H9 (cell line): ENCODE results near the gene INPP5F. TPM values are rescaled to one million over a fixed set of nuclear protein-coding genes. Genes with fewer than 3 reads are reported as not detected.

Experiments
- DNase-seq: peaks from one replicate; pipeline ENCODE4 v3.0.0-alpha.2; 2017
- H2AFZ ChIP-seq: one replicate; pipeline ENCODE4 v1.6.1; 2013; ENCODE audit warnings: mild to moderate bottlenecking, low read length, control low read depth, moderate library complexity
- H2AK5ac ChIP-seq: 2 replicates; pipeline ENCODE4 v1.6.1; 2013; ENCODE audit warnings: low read length, control low read depth, mixed read lengths; ENCODE audit not compliant: insufficient read length
- H2BK120ac ChIP-seq: one replicate; pipeline ENCODE4 v1.6.1; 2013; ENCODE audit warnings: low read depth, mild to moderate bottlenecking, low read length, control low read depth, inconsistent platforms; ENCODE audit not compliant: poor library complexity, severe bottlenecking
- H2BK12ac ChIP-seq: 2 replicates; pipeline ENCODE4 v1.6.1; 2013; ENCODE audit warnings: low read length, control low read depth, mixed read lengths, low read depth; ENCODE audit not compliant: insufficient read length
- H2BK15ac ChIP-seq: 2 replicates; pipeline ENCODE4 v1.6.1; 2013; ENCODE audit warnings: low read depth, low read length, control low read depth
- H2BK20ac ChIP-seq: one replicate; pipeline ENCODE4 v1.6.1; 2013; ENCODE audit warnings: low read depth, mild to moderate bottlenecking, low read length, control low read depth, inconsistent platforms; ENCODE audit not compliant: poor library complexity, severe bottlenecking
- H2BK5ac ChIP-seq: 2 replicates; pipeline ENCODE4 v1.6.1; 2013; ENCODE audit warnings: low read length, control low read depth, mixed read lengths; ENCODE audit not compliant: insufficient read length
- H3K14ac ChIP-seq: 2 replicates; pipeline ENCODE4 v1.6.1; 2013; ENCODE audit warnings: low read length, control low read depth; ENCODE audit not compliant: insufficient read depth
- H3K18ac ChIP-seq: 2 replicates; pipeline ENCODE4 v1.6.1; 2013; ENCODE audit warnings: low read depth, mild to moderate bottlenecking, mixed read lengths, low read length, control low read depth; ENCODE audit not compliant: insufficient read length
- H3K23ac ChIP-seq: 2 replicates; pipeline ENCODE4 v1.6.1; 2013; ENCODE audit warnings: low read length, control low read depth, mixed read lengths, low read depth; ENCODE audit not compliant: insufficient read length
- H3K23me2 ChIP-seq: 2 replicates; pipeline ENCODE4 v1.6.1; 2013; ENCODE audit warnings: low read depth, mild to moderate bottlenecking, mixed read lengths, low read length, control low read depth; ENCODE audit not compliant: insufficient read length, poor library complexity, severe bottlenecking
- H3K27ac ChIP-seq: 2 replicates; pipeline ENCODE4 v1.5.1; 2013; ENCODE audit warnings: low read length, control low read depth, mixed read lengths, low read depth; ENCODE audit not compliant: insufficient read length
- H3K27me3 ChIP-seq: 2 replicates; pipeline ENCODE4 v1.6.1; 2013; ENCODE audit warnings: low read length, control low read depth, inconsistent platforms; ENCODE audit not compliant: insufficient read depth
- H3K4ac ChIP-seq: 2 replicates; pipeline ENCODE4 v1.6.1; 2013; ENCODE audit warnings: low read depth, mild to moderate bottlenecking, control low read depth, inconsistent platforms, low read length, moderate library complexity
- H3K4me1 ChIP-seq: 2 replicates; pipeline ENCODE4 v1.6.1; 2013; ENCODE audit warnings: low read length, control low read depth, inconsistent platforms; ENCODE audit not compliant: insufficient read depth
- H3K4me2 ChIP-seq: 2 replicates; pipeline ENCODE4 v1.6.1; 2013; ENCODE audit warnings: low read length, control low read depth, mixed read lengths; ENCODE audit not compliant: insufficient read length, insufficient read depth
- H3K56ac ChIP-seq: 2 replicates; pipeline ENCODE4 v1.6.1; 2013; ENCODE audit warnings: low read depth, mild to moderate bottlenecking, mixed read lengths, low read length, control low read depth; ENCODE audit not compliant: insufficient read length
- H3K79me1 ChIP-seq: 2 replicates; pipeline ENCODE4 v1.6.1; 2013; ENCODE audit warnings: low read depth, mild to moderate bottlenecking, moderate library complexity, low read length, control low read depth, inconsistent platforms; ENCODE audit not compliant: insufficient read depth, poor library complexity, severe bottlenecking
- H3K79me2 ChIP-seq: 2 replicates; pipeline ENCODE4 v1.6.1; 2013; ENCODE audit warnings: low read length, control low read depth, inconsistent platforms; ENCODE audit not compliant: insufficient read depth
- H3K9ac ChIP-seq: 2 replicates; pipeline ENCODE4 v1.6.1; 2013; ENCODE audit warnings: low read length, control low read depth, mixed read lengths; ENCODE audit not compliant: insufficient read length; ENCODE audit errors: extremely low read depth
- H3K9me3 ChIP-seq: one replicate; pipeline ENCODE4 v1.6.1; 2013; ENCODE audit warnings: low read depth, low read length, inconsistent platforms; ENCODE audit not compliant: control insufficient read depth
- H3T11ph ChIP-seq: one replicate; pipeline ENCODE4 v1.6.1; 2013; ENCODE audit warnings: mild to moderate bottlenecking, low read length, control low read depth, inconsistent platforms
- H4K20me1 ChIP-seq: one replicate; pipeline ENCODE4 v1.6.1; 2013; ENCODE audit not compliant: control insufficient read depth, insufficient read length, insufficient read depth
- H4K5ac ChIP-seq: 2 replicates; pipeline ENCODE4 v1.6.1; 2013; ENCODE audit warnings: low read depth, mild to moderate bottlenecking, mixed read lengths, low read length, control low read depth; ENCODE audit not compliant: insufficient read length
- H4K8ac ChIP-seq: replicated peaks from 2 replicates; pipeline ENCODE4 v1.6.1; 2013; ENCODE audit warnings: low read length, control low read depth, mixed read lengths, low read depth; ENCODE audit not compliant: insufficient read length
- H4K91ac ChIP-seq: 2 replicates; pipeline ENCODE4 v1.6.1; 2013; ENCODE audit warnings: low read depth, mild to moderate bottlenecking, moderate library complexity, mixed read lengths, low read length, control low read depth; ENCODE audit not compliant: insufficient read length
- H3K27ac Mint-ChIP-seq, 3 experiments: 2 replicates in 2 of 3; 3 replicates in 1 of 3; pipeline ENCODE4 v1.8.0; 2020 to 2021; ENCODE audit warnings: mixed read lengths in 3 of 3, mild to moderate bottlenecking in 1 of 3, moderate library complexity in 1 of 3
- H3K27me3 Mint-ChIP-seq: 2 replicates; pipeline ENCODE4 v1.8.0; 2021; ENCODE audit warnings: low read depth, mild to moderate bottlenecking, moderate library complexity, mixed read lengths
- H3K36me3 Mint-ChIP-seq, 3 experiments: 2 replicates in 2 of 3; 3 replicates in 1 of 3; pipeline ENCODE4 v1.8.0; 2020 to 2021; ENCODE audit warnings: low read depth in 3 of 3, mixed read lengths in 3 of 3; ENCODE audit not compliant: insufficient read depth in 1 of 3
- H3K4me1 Mint-ChIP-seq, 2 experiments: 2 replicates each; pipeline ENCODE4 v1.8.0; 2020; ENCODE audit warnings: mixed read lengths in 2 of 2
- H3K4me3 Mint-ChIP-seq, 2 experiments: 2 replicates in 1 of 2; 3 replicates in 1 of 2; pipeline ENCODE4 v1.8.0; 2020 to 2021; ENCODE audit warnings: mild to moderate bottlenecking in 2 of 2, mixed read lengths in 2 of 2, moderate library complexity in 1 of 2
- H3K9me3 Mint-ChIP-seq, 2 experiments: 2 replicates in 1 of 2; 3 replicates in 1 of 2; pipeline ENCODE4 v1.8.0; 2020; ENCODE audit warnings: mild to moderate bottlenecking in 2 of 2, mixed read lengths in 2 of 2, moderate library complexity in 1 of 2
- CTCF ChIP-seq: fragments of 200-600 bp; sonication (generic); conservative IDR thresholded peaks from 3 replicates; pipeline ENCODE4 v1.8.0; 2021; ENCODE audit warnings: antibody characterized with exemption, mild to moderate bottlenecking
- WGBS: extraction: QIAGEN DNeasy Blood & Tissue Kit; methylation state at CpG from one replicate; pipeline ENCODE4 v1.1.7; 2013; ENCODE audit warnings: missing lambda C conversion rate, low lambda C conversion rate, mixed read lengths; ENCODE audit not compliant: insufficient read length; ENCODE audit errors: extremely low coverage; 5-methylcytosine and 5-hydroxymethylcytosine counted together
- total RNA-seq: library from RNA; stranded (reverse); gene quantifications from 2 replicates; pipeline ENCODE4 v1.2.1, GENCODE V29; 2021

Gene INPP5F
- total RNA-seq, 1 experiment from 2014 or later: 108 TPM

- no peak overlapping the region for H3K4me3 Mint-ChIP-seq
- peaks cover 0 to 4% of the 10 kb centered on the region in 2 experiments; a peak in 2 of 4 replicates for H3K4me1 Mint-ChIP-seq
- no peaks in the 10 kb centered on the region for H3K9me3 Mint-ChIP-seq
- H4K20me1 ChIP-seq: no peaks in the 10 kb centered on the region
- no peaks in the 10 kb centered on the region for H3K9me3 ChIP-seq
- no peak overlapping the region for H3K4me2 ChIP-seq
- H4K91ac ChIP-seq: no peak overlapping the region
- H3K23me2 ChIP-seq: no peaks in the 10 kb centered on the region
- H2BK12ac ChIP-seq: no peak overlapping the region
- DNase-seq: no peak
- H2BK5ac ChIP-seq: no peak overlapping the region
- H3K56ac ChIP-seq: no peak overlapping the region
- H3K27ac ChIP-seq: no peak overlapping the region
- H4K5ac ChIP-seq: no peak overlapping the region
- no peak overlapping the region for H3K18ac ChIP-seq
- no peaks in the 10 kb centered on the region; the same call in 1 of the 2 replicates for H3K27me3 Mint-ChIP-seq
- WGBS: no CpG with 5 or more reads among the region's 1 CpG
- no peak overlapping the region for H2AFZ ChIP-seq
- no peak overlapping the region for H4K8ac ChIP-seq
- H3K79me2 ChIP-seq: no peaks in the 10 kb centered on the region
- no peak overlapping the region for H2BK120ac ChIP-seq
- H3K79me1 ChIP-seq: no peaks in the 10 kb centered on the region
- no peaks in the 10 kb centered on the region; the same call in 1 of the 2 replicates for H3K4me1 ChIP-seq
- H2BK15ac ChIP-seq: no peak overlapping the region
- no peak overlapping the region for H3T11ph ChIP-seq
- peaks cover 46 to 93% (median 86%) of the 10 kb centered on the region in 3 experiments; a peak in 6 of 7 replicates for H3K36me3 Mint-ChIP-seq
- H2AK5ac ChIP-seq: no peak overlapping the region
- H3K9ac ChIP-seq: no peak overlapping the region
- no peak overlapping the region for H3K4ac ChIP-seq
- no peaks in the 10 kb centered on the region for H3K27me3 ChIP-seq
- no peak overlapping the region for H3K14ac ChIP-seq
- no peak overlapping the region for H3K27ac Mint-ChIP-seq
- H3K23ac ChIP-seq: no peak overlapping the region
- TF ChIP-seq CTCF: no peak
- H2BK20ac ChIP-seq: no peak overlapping the region
Observed at GRCh38 chr10:119845656-119846055, 119.8 kb downstream of the INPP5F start.
